ENCODE measurements around the gene RCN1.
"Not testable (repeated sequence)": the region's sequence is repeated elsewhere in the genome, so short reads cannot be mapped to it uniquely, and the experiment has no call there.

The RCN1 gene

DNA sequence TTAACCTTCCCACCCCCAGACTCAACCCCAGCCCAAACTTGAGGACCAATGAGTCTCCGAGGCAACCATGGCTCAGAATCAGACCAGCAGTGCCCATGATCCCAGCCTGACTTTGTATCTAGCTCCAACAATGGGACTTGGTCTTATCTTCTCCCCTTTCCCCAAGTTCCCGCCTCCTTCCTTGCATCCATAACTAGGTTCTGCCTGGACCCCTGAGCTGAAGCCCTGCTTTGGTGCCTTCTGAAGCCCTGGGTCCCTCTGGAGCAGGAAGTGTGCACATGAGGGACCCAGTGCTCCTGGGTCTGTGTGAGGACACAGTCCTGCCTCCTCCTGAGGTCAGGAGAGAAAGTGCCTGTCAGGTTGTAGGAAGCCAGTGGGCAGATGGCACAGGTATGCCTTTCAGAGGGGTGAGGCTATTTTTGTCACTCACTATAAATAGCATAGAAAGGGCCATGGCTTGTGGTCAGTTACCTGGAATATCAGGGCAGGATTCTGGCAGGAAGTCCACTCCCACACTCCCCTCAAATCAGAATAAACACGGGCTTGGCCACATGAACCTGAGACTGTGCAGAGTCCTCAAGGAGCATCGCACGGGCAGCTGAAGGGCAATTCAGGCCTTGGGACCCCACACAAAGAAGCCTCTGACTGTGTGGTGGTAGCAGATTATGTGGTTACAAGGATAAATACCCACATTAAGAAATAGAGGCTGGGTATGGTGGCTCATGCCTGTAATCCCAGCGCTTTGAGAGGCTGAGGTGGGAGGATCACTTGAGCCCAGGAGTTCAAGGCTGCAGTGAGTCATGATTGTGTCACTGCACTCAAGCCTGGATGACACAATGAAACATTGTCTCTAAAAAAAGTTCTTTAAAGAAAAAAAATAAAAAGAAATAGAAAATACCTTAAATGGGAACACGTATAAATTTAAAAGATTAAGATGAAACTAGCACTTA lies 27.4 kb downstream of the RCN1 start:
- H3K4me1 ChIP-seq (ENCODE audit: control insufficient read depth, low read depth, low read length), result peaks cover 5% of the 10 kb centered on the region
- H3K27me3 ChIP-seq (ENCODE audit: control insufficient read depth, insufficient read depth, low read length), result no peaks in the 10 kb centered on the region
- H3K9ac ChIP-seq (ENCODE audit: low read length), result no peak overlapping the region
- no peak overlapping the region for H3K4me3 ChIP-seq (ENCODE audit: low read length)
- no peaks in the 10 kb centered on the region for H3K36me3 ChIP-seq (ENCODE audit: control insufficient read depth, low read depth, low read length)
- no peak overlapping the region for H3K27ac ChIP-seq (ENCODE audit: low read length)
- H3K9me3 ChIP-seq (ENCODE audit: control insufficient read depth, low read depth, low read length), result no peaks in the 10 kb centered on the region

DNA sequence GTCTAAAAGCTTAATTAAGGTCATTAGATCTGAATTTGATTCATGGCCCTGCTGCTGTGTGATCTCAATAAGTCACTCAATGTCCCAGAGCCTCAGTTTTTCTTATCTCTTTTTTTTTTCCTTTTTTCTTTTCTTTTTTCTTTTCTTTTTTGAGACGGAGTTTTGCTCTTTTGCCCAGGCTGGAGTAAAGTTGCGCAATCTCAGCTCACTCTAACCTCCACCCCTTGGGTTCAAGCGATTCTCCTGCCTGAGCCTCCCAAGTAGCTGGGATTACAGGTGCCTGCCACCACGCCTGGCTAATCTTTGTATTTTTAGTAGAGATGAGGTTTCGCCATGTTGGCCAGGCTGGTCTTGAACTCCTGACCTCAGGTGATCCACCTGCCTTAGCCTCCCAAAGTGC lies 28.3 kb downstream of the RCN1 start:
- not testable (repeated sequence) for H3K4me1 ChIP-seq (ENCODE audit: control insufficient read depth, low read depth, low read length); H3K4me3 ChIP-seq (ENCODE audit: low read length); H3K27ac ChIP-seq (ENCODE audit: low read length); H3K36me3 ChIP-seq (ENCODE audit: control insufficient read depth, low read depth, low read length); H3K27me3 ChIP-seq (ENCODE audit: control insufficient read depth, insufficient read depth, low read length); H3K9me3 ChIP-seq (ENCODE audit: control insufficient read depth, low read depth, low read length); H3K9ac ChIP-seq (ENCODE audit: low read length)

- no peaks in the 10 kb centered on the region for H3K9me3 ChIP-seq (ENCODE audit: control insufficient read depth, low read depth, low read length)
- H3K27me3 ChIP-seq (ENCODE audit: control insufficient read depth, insufficient read depth, low read length), result no peaks in the 10 kb centered on the region
- no peaks in the 10 kb centered on the region for H3K36me3 ChIP-seq (ENCODE audit: control insufficient read depth, low read depth, low read length)
- no peak overlapping the region for H3K27ac ChIP-seq (ENCODE audit: low read length)
- H3K9ac ChIP-seq (ENCODE audit: low read length), result no peak overlapping the region
- no peaks in the 10 kb centered on the region for H3K4me1 ChIP-seq (ENCODE audit: control insufficient read depth, low read depth, low read length)
- H3K4me3 ChIP-seq (ENCODE audit: low read length), result no peak overlapping the region
Measured at GRCh38 chr11:32121012-32121411, 30.1 kb downstream of the RCN1 start.

GRCh38 chr11:32122200-32122599 lies 31.3 kb downstream of the RCN1 start:
- H3K9me3 ChIP-seq (ENCODE audit: control insufficient read depth, low read depth, low read length), result no peaks in the 10 kb centered on the region
- H3K36me3 ChIP-seq (ENCODE audit: control insufficient read depth, low read depth, low read length), result no peaks in the 10 kb centered on the region
- H3K27me3 ChIP-seq (ENCODE audit: control insufficient read depth, insufficient read depth, low read length), result no peaks in the 10 kb centered on the region
- H3K27ac ChIP-seq (ENCODE audit: low read length), result no peak overlapping the region
- H3K9ac ChIP-seq (ENCODE audit: low read length), result no peak overlapping the region
- H3K4me1 ChIP-seq (ENCODE audit: control insufficient read depth, low read depth, low read length), result no peaks in the 10 kb centered on the region
- H3K4me3 ChIP-seq (ENCODE audit: low read length), result no peak overlapping the region

DNA sequence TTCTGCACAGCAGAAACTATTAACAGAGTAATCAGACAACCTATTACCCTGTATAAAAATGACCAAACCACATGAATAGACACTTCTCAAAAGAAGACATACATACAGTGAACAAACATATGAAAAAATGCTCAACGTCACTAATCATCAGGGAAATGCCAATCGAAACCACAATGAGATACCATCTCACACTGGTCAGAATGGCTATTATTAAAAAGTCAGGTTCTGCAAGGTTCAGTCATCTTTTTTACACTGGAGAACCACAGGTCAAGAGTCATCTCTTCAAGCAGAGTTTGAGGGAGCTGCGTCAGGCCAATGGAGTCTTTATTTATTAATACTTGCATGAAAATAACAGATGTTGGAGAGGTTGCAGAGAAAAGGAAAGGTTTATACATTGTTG lies 40.4 kb downstream of the RCN1 start:
- Histone ChIP-seq H3K9me3 (ENCODE audit: control insufficient read depth, low read depth, low read length) (no peaks in the 10 kb centered on the region), H3K27me3 (ENCODE audit: control insufficient read depth, insufficient read depth, low read length) (no peaks in the 10 kb centered on the region), H3K36me3 (ENCODE audit: control insufficient read depth, low read depth, low read length) (no peaks in the 10 kb centered on the region), H3K4me3 (ENCODE audit: low read length) (no peak overlapping the region), H3K9ac (ENCODE audit: low read length) (no peak overlapping the region), H3K4me1 (ENCODE audit: control insufficient read depth, low read depth, low read length) (no peaks in the 10 kb centered on the region), H3K27ac (ENCODE audit: low read length) (no peak overlapping the region)

- Histone ChIP-seq H3K4me3 (ENCODE audit: low read length) (no peak overlapping the region), H3K27ac (ENCODE audit: low read length) (no peak overlapping the region), H3K9me3 (ENCODE audit: control insufficient read depth, low read depth, low read length) (no peaks in the 10 kb centered on the region), H3K4me1 (ENCODE audit: control insufficient read depth, low read depth, low read length) (no peaks in the 10 kb centered on the region), H3K9ac (ENCODE audit: low read length) (no peak overlapping the region), H3K27me3 (ENCODE audit: control insufficient read depth, insufficient read depth, low read length) (no peaks in the 10 kb centered on the region), H3K36me3 (ENCODE audit: control insufficient read depth, low read depth, low read length) (no peaks in the 10 kb centered on the region)
Measured at GRCh38 chr11:32136657-32137056, 45.8 kb downstream of the RCN1 start.

GRCh38 chr11:32137263-32137662 lies 46.4 kb downstream of the RCN1 start:
- H3K4me1 ChIP-seq (ENCODE audit: control insufficient read depth, low read depth, low read length), result no peaks in the 10 kb centered on the region
- no peaks in the 10 kb centered on the region for H3K27me3 ChIP-seq (ENCODE audit: control insufficient read depth, insufficient read depth, low read length)
- H3K36me3 ChIP-seq (ENCODE audit: control insufficient read depth, low read depth, low read length), result no peaks in the 10 kb centered on the region
- H3K9ac ChIP-seq (ENCODE audit: low read length), result no peak overlapping the region
- no peak overlapping the region for H3K27ac ChIP-seq (ENCODE audit: low read length)
- H3K4me3 ChIP-seq (ENCODE audit: low read length), result no peak overlapping the region
- no peaks in the 10 kb centered on the region for H3K9me3 ChIP-seq (ENCODE audit: control insufficient read depth, low read depth, low read length)

- Histone ChIP-seq H3K27ac (ENCODE audit: low read length) (no peak overlapping the region), H3K27me3 (ENCODE audit: control insufficient read depth, insufficient read depth, low read length) (no peaks in the 10 kb centered on the region), H3K9ac (ENCODE audit: low read length) (no peak overlapping the region), H3K9me3 (ENCODE audit: control insufficient read depth, low read depth, low read length) (no peaks in the 10 kb centered on the region), H3K4me3 (ENCODE audit: low read length) (no peak overlapping the region), H3K36me3 (ENCODE audit: control insufficient read depth, low read depth, low read length) (no peaks in the 10 kb centered on the region), H3K4me1 (ENCODE audit: control insufficient read depth, low read depth, low read length) (no peaks in the 10 kb centered on the region)
Measured at GRCh38 chr11:32137869-32138268, 47.0 kb downstream of the RCN1 start.

DNA sequence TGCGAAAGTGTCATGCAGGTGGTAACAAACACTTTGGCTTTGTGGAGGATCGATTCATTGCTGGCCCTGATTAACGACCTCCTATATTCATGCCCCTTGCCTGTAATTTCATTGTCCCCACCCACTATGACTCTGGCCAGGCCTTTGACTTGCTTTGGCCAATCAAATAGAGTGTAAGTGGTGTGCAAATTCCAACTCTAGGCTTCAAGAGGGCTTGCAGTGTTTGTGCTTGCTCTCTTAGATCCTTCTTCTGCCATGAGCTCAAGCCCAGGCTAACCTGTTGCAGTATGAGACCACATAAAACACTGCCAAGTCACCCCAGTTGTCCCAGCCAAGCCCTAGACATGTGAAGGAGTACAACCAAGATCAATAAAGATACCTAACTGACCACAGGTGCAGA lies 48.0 kb downstream of the RCN1 start:
- H3K9me3 ChIP-seq (ENCODE audit: control insufficient read depth, low read depth, low read length), result no peaks in the 10 kb centered on the region
- no peaks in the 10 kb centered on the region for H3K27me3 ChIP-seq (ENCODE audit: control insufficient read depth, insufficient read depth, low read length)
- H3K4me3 ChIP-seq (ENCODE audit: low read length), result no peak overlapping the region
- H3K4me1 ChIP-seq (ENCODE audit: control insufficient read depth, low read depth, low read length), result no peaks in the 10 kb centered on the region
- no peak overlapping the region for H3K9ac ChIP-seq (ENCODE audit: low read length)
- no peaks in the 10 kb centered on the region for H3K36me3 ChIP-seq (ENCODE audit: control insufficient read depth, low read depth, low read length)
- H3K27ac ChIP-seq (ENCODE audit: low read length), result no peak overlapping the region

DNA sequence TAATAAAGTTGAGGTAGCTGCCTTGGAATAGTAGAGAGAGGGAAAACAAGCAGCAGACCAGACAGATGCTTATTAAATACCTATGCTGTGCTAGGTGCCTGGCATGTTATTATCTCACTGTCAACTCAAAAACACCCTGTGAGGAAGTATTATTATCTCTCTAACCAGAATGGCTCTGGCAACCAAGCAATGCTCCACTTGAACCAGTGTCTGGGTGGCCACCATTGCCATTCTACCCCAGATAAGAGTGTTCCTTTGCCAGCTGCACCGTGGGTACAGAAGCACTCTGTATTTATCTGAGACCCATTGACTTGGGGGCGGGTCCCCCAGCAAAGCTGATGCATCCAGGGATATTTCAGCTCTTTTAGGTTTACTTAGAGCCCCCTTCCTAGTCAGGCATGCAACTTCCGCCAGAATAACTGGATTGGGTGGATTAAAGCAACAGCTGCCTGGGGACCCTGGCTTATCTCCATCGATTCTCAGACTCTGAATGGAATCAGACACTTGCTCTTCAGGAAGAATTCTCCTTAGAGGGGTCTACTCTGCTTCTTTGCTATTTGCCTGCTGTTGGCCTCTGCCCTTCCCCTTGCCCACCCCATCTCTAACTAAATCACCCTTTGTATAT lies 49.1 kb downstream of the RCN1 start:
- Histone ChIP-seq H3K27me3 (ENCODE audit: control insufficient read depth, insufficient read depth, low read length) (no peaks in the 10 kb centered on the region), H3K9me3 (ENCODE audit: control insufficient read depth, low read depth, low read length) (no peaks in the 10 kb centered on the region), H3K4me1 (ENCODE audit: control insufficient read depth, low read depth, low read length) (no peaks in the 10 kb centered on the region), H3K27ac (ENCODE audit: low read length) (no peak overlapping the region), H3K36me3 (ENCODE audit: control insufficient read depth, low read depth, low read length) (no peaks in the 10 kb centered on the region), H3K9ac (ENCODE audit: low read length) (no peak overlapping the region), H3K4me3 (ENCODE audit: low read length) (no peak overlapping the region)

DNA sequence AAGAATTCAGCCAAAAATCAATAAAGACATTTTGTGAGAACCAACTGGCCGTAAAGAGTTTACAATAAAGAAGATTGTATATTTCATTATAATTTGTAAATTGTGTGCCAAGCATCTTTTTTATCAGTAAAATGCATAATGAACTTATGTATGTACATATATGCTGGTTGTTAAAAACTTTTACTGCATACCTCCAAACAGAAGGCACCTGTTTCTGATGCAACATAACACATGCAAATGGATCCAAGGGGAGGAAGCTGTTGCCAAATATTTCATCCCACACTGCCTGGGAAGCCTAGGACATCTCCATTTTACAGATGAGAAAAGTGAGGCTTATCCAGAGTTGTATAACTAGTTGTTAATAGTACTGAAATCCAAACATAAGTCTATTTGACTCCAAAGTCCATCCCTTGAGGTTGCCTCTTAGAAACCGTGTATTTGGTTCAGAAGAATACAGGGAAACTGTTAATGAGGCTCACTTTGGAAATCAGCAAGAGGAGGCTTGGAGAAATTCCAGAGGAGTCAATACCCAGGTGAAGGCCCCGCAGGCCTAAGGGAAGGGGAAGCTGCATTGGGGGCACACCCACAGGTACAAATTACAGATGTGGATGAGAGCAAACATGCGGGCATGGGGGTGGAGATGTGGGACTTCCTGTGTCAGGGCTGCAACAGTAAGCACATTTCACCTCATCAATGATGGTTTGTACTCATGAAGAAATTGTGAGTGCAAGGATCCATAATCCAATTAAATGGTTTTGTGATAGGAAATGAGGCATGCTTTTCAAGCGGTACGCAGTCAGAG lies 51.1 kb downstream of the RCN1 start:
- H3K27ac ChIP-seq (ENCODE audit: low read length), result no peak overlapping the region
- H3K27me3 ChIP-seq (ENCODE audit: control insufficient read depth, insufficient read depth, low read length), result no peaks in the 10 kb centered on the region

More for the DNA sequence above, 51.1 kb downstream of the RCN1 start:
- H3K9ac ChIP-seq (ENCODE audit: low read length), result no peak overlapping the region
- H3K9me3 ChIP-seq (ENCODE audit: control insufficient read depth, low read depth, low read length), result no peaks in the 10 kb centered on the region
- H3K4me3 ChIP-seq (ENCODE audit: low read length), result no peak overlapping the region
- no peaks in the 10 kb centered on the region for H3K4me1 ChIP-seq (ENCODE audit: control insufficient read depth, low read depth, low read length)
- H3K36me3 ChIP-seq (ENCODE audit: control insufficient read depth, low read depth, low read length), result no peaks in the 10 kb centered on the region

Data from iPS-18a (cell line).